ENCODE measurements around the gene SCN8A.

SCN8A gene

GRCh38 chr12:51717326-51717925, 126.4 kb downstream of the SCN8A start:
- DNase-seq (ENCODE audit: low read depth) = no peak

GRCh38 chr12:51721282-51721940, 130.4 kb downstream of the SCN8A start:
- no peak for DNase-seq (ENCODE audit: low read depth)

GRCh38 chr12:51722431-51722830, 131.4 kb downstream of the SCN8A start:
- no peak for DNase-seq (ENCODE audit: low read depth)

GRCh38 chr12:51726161-51726560, 135.1 kb downstream of the SCN8A start:
- no peak for DNase-seq (ENCODE audit: low read depth)

GRCh38 chr12:51726931-51727330, 135.9 kb downstream of the SCN8A start:
- DNase-seq (ENCODE audit: low read depth) = no peak

GRCh38 chr12:51729331-51729730, 138.3 kb downstream of the SCN8A start:
- no peak for DNase-seq (ENCODE audit: low read depth)

- DNase-seq (ENCODE audit: low read depth) = no peak
Observed at GRCh38 chr12:51730745-51731144, 139.7 kb downstream of the SCN8A start.

- no peak for DNase-seq (ENCODE audit: low read depth)
Observed at GRCh38 chr12:51740536-51740935, 149.5 kb downstream of the SCN8A start.

GRCh38 chr12:51744235-51744634, 153.2 kb downstream of the SCN8A start:
- DNase-seq (ENCODE audit: low read depth) = no peak

- no peak for DNase-seq (ENCODE audit: low read depth)
Observed at GRCh38 chr12:51744957-51745356, 153.9 kb downstream of the SCN8A start.

GRCh38 chr12:51746416-51746815, 155.4 kb downstream of the SCN8A start:
- DNase-seq (ENCODE audit: low read depth) = no peak

- DNase-seq (ENCODE audit: low read depth) = no peak
Observed at GRCh38 chr12:51748235-51748634, 157.2 kb downstream of the SCN8A start.

GRCh38 chr12:51749206-51749985, 158.4 kb downstream of the SCN8A start:
- DNase-seq (ENCODE audit: low read depth) = no peak

GRCh38 chr12:51749986-51750317, 158.9 kb downstream of the SCN8A start:
- DNase-seq (ENCODE audit: low read depth) = no peak

- DNase-seq (ENCODE audit: low read depth) = no peak
Observed at GRCh38 chr12:51751661-51752060, 160.6 kb downstream of the SCN8A start.

- DNase-seq (ENCODE audit: low read depth) = peak; percentile 91
Observed at GRCh38 chr12:51752234-51752889, 161.3 kb downstream of the SCN8A start.

- DNase-seq (ENCODE audit: low read depth) = no peak
Observed at GRCh38 chr12:51753980-51754675, 163.1 kb downstream of the SCN8A start.

- DNase-seq (ENCODE audit: low read depth) = no peak
Observed at GRCh38 chr12:51755251-51755650, 164.2 kb downstream of the SCN8A start.

GRCh38 chr12:51759175-51759574, 168.1 kb downstream of the SCN8A start:
- no peak for DNase-seq (ENCODE audit: low read depth)

- no peak for DNase-seq (ENCODE audit: low read depth)
Observed at GRCh38 chr12:51759695-51760094, 168.7 kb downstream of the SCN8A start.

- no peak for DNase-seq (ENCODE audit: low read depth)
Observed at GRCh38 chr12:51760231-51760630, 169.2 kb downstream of the SCN8A start.

GRCh38 chr12:51763743-51764142, 172.7 kb downstream of the SCN8A start:
- no peak for DNase-seq (ENCODE audit: low read depth)

All from GM04503 (cell line).